Stimulated activated CD8-positive, alpha-beta memory T cell treated with anti-CD3 and anti-CD28 coated beads, Interleukin-4, amount 100 ng/mL, for 24 hours (primary cell): ENCODE measurements around the gene FBN1.

Source experiments
- DNase-seq: peaks from one replicate; pipeline ENCODE4 v3.0.0-alpha.2; 2020; ENCODE audit warnings: low read depth

The FBN1 gene

GRCh38 chr15:48396020-48396419, 249.5 kb downstream of the FBN1 start:
- no peak for DNase-seq

GRCh38 chr15:48395521-48396011, 249.9 kb downstream of the FBN1 start:
- DNase-seq: no peak

- DNase-seq: no peak
These were observed 250.5 kb downstream of the FBN1 start for GRCh38 chr15:48394970-48395369.

- no peak for DNase-seq
These were observed 251.6 kb downstream of the FBN1 start for GRCh38 chr15:48393645-48394506.

GRCh38 chr15:48392356-48392755, 253.2 kb downstream of the FBN1 start:
- DNase-seq: no peak

GRCh38 chr15:48391950-48392349, 253.6 kb downstream of the FBN1 start:
- no peak for DNase-seq

GRCh38 chr15:48389691-48390143, 255.8 kb downstream of the FBN1 start:
- DNase-seq: no peak

GRCh38 chr15:48388910-48389309, 256.6 kb downstream of the FBN1 start:
- DNase-seq: no peak

GRCh38 chr15:48388016-48388851, 257.3 kb downstream of the FBN1 start:
- no peak for DNase-seq

- no peak for DNase-seq
These were observed 260.3 kb downstream of the FBN1 start for GRCh38 chr15:48385031-48385830.

- DNase-seq: no peak
These were observed 260.9 kb downstream of the FBN1 start for GRCh38 chr15:48384616-48385015.

GRCh38 chr15:48383031-48383430, 262.5 kb downstream of the FBN1 start:
- DNase-seq: no peak

GRCh38 chr15:48381861-48382260, 263.6 kb downstream of the FBN1 start:
- no peak for DNase-seq

GRCh38 chr15:48380198-48380597, 265.3 kb downstream of the FBN1 start:
- DNase-seq: no peak

GRCh38 chr15:48375767-48376166, 269.7 kb downstream of the FBN1 start:
- no peak for DNase-seq

- no peak for DNase-seq
These were observed 271.0 kb downstream of the FBN1 start for GRCh38 chr15:48374472-48374871.

GRCh38 chr15:48373821-48374451, 271.6 kb downstream of the FBN1 start:
- no peak for DNase-seq

GRCh38 chr15:48371961-48372360, 273.5 kb downstream of the FBN1 start:
- DNase-seq: no peak

GRCh38 chr15:48371550-48371949, 274.0 kb downstream of the FBN1 start:
- DNase-seq: no peak

- DNase-seq: no peak
These were observed 275.0 kb downstream of the FBN1 start for GRCh38 chr15:48370460-48370859.

GRCh38 chr15:48367483-48367882, 278.0 kb downstream of the FBN1 start:
- DNase-seq: no peak
